ENCODE data around the gene GLI3.

GLI3 gene

DNA sequence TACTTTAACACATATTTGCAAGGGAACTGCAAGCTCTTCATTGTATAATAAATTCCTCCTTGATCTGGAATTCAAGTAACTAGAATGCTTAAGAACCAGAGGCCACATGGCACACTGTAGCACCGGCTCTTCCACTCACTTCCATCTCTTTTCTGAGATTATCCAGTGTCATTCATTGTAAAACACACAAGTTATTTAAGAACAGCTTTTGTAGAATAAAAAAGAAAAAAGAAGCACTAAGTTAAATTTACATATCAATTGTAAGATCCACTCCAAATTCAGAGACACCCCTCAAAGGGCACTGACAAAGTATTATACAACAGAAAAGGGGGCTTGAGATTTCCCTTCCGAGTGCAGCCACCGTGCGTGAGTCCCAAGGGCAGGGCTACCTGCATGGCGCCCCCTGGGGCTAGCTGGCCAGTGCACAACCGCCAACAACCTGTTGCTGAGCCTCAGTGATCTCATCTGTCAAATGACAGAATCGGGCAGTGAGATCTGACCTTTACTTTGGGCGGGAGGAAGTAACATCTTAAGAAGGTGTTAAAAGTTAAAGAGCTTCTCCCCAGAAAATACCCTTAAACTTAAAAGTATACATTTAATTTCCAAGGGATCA is 12.5 kb downstream of the GLI3 start:
- H3K27ac ChIP-seq, result no peak overlapping the region
- TF ChIP-seq, protein P1, sequence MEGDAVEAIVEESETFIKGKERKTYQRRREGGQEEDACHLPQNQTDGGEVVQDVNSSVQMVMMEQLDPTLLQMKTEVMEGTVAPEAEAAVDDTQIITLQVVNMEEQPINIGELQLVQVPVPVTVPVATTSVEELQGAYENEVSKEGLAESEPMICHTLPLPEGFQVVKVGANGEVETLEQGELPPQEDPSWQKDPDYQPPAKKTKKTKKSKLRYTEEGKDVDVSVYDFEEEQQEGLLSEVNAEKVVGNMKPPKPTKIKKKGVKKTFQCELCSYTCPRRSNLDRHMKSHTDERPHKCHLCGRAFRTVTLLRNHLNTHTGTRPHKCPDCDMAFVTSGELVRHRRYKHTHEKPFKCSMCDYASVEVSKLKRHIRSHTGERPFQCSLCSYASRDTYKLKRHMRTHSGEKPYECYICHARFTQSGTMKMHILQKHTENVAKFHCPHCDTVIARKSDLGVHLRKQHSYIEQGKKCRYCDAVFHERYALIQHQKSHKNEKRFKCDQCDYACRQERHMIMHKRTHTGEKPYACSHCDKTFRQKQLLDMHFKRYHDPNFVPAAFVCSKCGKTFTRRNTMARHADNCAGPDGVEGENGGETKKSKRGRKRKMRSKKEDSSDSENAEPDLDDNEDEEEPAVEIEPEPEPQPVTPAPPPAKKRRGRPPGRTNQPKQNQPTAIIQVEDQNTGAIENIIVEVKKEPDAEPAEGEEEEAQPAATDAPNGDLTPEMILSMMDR (IDR thresholded peaks at IDR 0.05), result no peak
- H3K4me3 ChIP-seq, result no peak overlapping the region
- no peak for DNase-seq (ENCODE audit: low spot score)

DNA sequence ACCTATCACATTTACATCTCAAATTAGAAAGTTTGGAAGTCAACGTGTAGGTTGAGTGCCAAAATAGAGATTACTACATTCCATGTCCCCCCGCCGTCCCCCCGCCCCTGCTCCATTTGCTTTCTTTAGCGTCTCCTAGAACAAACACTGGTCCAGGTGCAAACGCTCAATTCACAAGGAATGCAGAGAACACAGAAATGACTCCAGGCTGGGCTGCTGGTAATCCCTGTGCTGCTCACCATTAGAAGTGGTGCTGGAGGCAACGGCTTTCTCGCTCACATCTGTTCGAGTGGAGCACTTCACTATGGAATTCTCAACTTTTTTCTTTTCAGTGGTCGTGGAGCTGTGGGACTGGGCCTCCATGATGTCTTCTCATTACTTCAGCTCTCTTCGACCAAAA is 14.1 kb downstream of the GLI3 start:
- TF ChIP-seq, protein P1 (IDR thresholded peaks at IDR 0.05), result no peak
- no peak overlapping the region for H3K27ac ChIP-seq
- DNase-seq (ENCODE audit: low spot score), result no peak
- no peak overlapping the region for H3K4me3 ChIP-seq

DNA sequence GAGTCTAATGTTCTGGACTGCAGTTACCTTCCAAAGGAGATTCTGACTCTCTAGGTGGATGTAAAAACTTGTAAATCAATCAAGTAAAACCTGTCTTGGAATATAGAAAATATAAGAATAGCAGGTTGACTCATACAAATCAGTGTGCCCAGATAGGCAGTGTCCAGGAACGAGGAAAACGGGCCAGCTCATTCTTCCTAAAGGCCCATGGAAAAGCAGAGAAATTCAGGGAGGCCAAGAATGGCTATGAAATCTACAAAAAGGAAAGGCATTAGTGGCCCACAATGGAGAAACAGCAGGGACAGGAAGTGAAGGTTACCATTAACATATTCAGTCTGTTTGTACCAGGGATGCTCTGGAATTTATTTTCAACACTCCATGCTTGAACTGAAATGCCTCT is 14.9 kb downstream of the GLI3 start:
- TF ChIP-seq, protein P1 (IDR thresholded peaks at IDR 0.05), result no peak
- no peak for DNase-seq (ENCODE audit: low spot score)
- Histone ChIP-seq H3K27ac (no peak overlapping the region), H3K4me3 (no peak overlapping the region)

DNA sequence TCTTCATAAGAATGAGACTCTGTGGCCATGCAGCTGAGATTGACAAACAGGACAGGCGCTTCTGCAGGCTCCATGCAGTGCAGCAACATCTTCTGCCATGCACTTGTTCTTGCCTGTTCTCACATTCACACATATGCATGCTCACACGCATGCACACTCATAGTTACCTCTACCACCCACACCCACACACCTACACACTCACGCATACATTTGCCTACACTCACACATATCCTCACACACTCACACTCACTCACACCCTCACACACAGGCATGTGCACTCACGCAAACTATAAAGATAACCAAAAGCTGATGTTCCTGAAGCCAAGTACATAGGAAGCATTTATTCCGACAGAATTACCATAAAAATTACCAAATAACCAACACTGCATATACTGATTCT is 15.7 kb downstream of the GLI3 start:
- DNase-seq (ENCODE audit: low spot score), result no peak
- no peak overlapping the region for H3K27ac ChIP-seq
- H3K4me3 ChIP-seq, result no peak overlapping the region
- TF ChIP-seq, protein P1 (IDR thresholded peaks at IDR 0.05), result no peak

DNA sequence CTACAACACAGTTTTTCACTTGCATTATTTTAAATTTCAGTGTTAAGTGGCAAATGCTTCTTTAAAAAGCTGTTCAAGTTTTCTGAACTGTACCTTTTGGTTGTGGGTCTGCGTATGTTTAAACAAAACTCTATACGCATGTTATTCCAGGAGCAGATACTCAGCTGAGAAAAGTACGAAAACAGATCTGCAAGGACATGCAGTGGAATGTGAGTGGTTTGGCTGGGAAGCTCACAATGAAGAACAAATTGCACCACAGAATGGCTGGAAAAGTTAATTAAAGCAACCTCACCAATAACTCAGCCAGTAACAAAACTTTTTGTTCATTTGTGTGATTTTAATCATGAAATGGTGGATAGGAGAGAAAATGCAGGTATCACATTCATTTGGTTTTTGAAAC is 17.6 kb downstream of the GLI3 start:
- Histone ChIP-seq H3K27ac (no peak overlapping the region), H3K4me3 (no peak overlapping the region)
- DNase-seq (ENCODE audit: low spot score), result no peak
- TF ChIP-seq, protein P1 (IDR thresholded peaks at IDR 0.05), result no peak

DNA sequence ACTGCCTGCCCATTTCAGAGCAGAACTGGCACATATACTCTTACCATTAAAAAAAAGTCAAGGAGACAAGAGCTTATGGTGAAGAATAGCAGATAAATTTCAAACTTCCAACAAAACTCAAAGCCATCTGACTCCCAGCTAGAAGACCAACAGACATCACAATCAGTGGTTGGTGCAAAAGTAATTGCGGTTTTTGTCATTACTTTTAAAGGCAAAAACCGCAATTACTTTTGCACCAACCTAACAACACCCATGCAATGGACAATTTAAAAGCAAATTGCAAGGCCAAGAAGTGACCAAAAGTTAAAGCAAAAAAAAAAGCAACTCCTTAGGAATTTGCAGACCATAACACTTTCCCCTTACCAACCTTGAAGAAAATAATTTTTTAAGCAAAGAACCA is 18.8 kb downstream of the GLI3 start:
- Histone ChIP-seq H3K4me3 (no peak overlapping the region), H3K27ac (no peak overlapping the region)
- no peak for DNase-seq (ENCODE audit: low spot score)
- TF ChIP-seq, protein P1 (IDR thresholded peaks at IDR 0.05), result no peak

DNA sequence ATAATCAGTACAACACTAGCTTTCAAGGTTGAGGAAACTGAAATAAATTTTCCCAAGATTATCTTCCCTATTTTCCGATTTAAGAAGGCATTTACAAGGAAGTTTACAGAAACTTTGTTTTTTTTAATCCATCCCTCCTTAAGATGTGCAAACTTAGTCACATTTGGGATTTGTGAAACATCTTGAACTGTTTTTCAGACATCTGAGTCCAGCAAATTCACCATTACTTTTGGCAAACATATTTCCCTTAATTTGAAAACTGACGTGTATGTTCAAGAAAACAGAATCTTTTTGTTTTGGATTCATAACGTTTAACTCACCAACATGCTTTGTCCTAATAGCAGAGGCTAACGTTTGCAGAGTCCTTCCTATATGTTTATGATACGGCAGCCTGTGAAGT is 19.5 kb downstream of the GLI3 start:
- Histone ChIP-seq H3K4me3 (no peak overlapping the region), H3K27ac (no peak overlapping the region)
- no peak for DNase-seq (ENCODE audit: low spot score)

More for the DNA sequence above, 19.5 kb downstream of the GLI3 start:
- TF ChIP-seq, protein P1 (IDR thresholded peaks at IDR 0.05), result no peak

Measured in coronary artery (tissue), 2 donors.